ENCODE data around the gene TMCO2.
A peak's percentile ranks its signal among the peaks of the same experiment; 100 is the strongest.

The TMCO2 gene

GRCh38 chr1:40257688-40258444 lies 10.1 kb downstream of the TMCO2 start, which contains the start of gene ZMPSTE24:
ZMPSTE24 (plus strand) TSS chr1:40258236; CDS start chr1:40258272, 36 bp downstream.
- peak; percentile 90 to 99 (median 93) for DNase-seq

GRCh38 chr1:40258445-40258769 lies 10.7 kb downstream of the TMCO2 start:
- DNase-seq: no peak

- peak in 1 of 5 donors; percentile 44 for DNase-seq
These were observed 16.6 kb downstream of the TMCO2 start for GRCh38 chr1:40264354-40264781.

- DNase-seq: no peak
These were observed 17.6 kb downstream of the TMCO2 start for GRCh38 chr1:40265298-40265697.

- no peak for DNase-seq
These were observed 18.2 kb downstream of the TMCO2 start for GRCh38 chr1:40265919-40266318.

GRCh38 chr1:40266786-40267535 lies 19.2 kb downstream of the TMCO2 start:
- no peak for DNase-seq

- no peak for DNase-seq
These were observed 20.0 kb downstream of the TMCO2 start for GRCh38 chr1:40267767-40268187.

GRCh38 chr1:40268211-40268610 lies 20.5 kb downstream of the TMCO2 start:
- no peak for DNase-seq

- peak in 1 of 5 donors; percentile 22 for DNase-seq
These were observed 22.6 kb downstream of the TMCO2 start for GRCh38 chr1:40270152-40270834.

- no peak for DNase-seq
These were observed 25.0 kb downstream of the TMCO2 start for GRCh38 chr1:40272653-40273213.

GRCh38 chr1:40273547-40274166 lies 25.9 kb downstream of the TMCO2 start:
- DNase-seq: no peak

GRCh38 chr1:40274331-40274730 lies 26.6 kb downstream of the TMCO2 start:
- DNase-seq: no peak

- no peak for DNase-seq
These were observed 28.4 kb downstream of the TMCO2 start for GRCh38 chr1:40276122-40276521.

DNA sequence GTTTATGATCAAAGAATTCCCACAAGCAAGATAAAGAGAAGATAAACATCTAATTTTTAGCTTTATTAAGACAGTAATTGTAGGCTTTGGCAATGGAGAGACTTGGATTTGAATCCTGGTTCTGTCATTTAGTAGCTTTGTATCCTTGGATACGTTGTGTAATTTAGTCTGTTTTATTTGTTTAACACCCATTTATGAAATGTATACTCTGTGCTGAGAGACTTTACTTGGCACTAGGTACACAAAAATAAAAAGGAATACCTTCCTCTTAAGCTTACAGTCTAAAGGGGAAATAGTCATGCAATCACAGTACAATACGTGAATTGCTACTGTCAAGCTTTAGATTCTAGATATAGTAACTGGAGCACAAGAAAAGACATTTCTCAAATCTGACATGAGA lies 34.1 kb downstream of the TMCO2 start:
- DNase-seq: no peak

DNA sequence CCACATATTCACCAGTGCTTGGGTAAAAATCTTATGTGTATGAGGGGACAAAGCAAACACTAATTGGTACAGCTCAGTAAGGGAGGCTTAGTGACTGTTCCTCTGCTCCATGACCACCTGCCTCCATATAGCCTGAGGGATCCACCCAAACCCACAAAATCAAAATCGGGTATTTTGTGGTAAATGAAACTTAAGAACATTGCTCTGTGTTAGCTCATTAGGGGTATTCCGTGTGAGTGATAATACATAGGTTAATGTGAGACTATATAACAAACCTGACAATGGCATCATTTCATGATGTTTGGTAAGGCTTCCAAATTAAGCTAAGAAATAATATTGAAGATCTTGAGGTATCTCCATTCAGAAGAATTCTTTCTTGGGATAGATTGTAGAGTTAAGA lies 43.6 kb downstream of the TMCO2 start:
- DNase-seq: no peak

DNA sequence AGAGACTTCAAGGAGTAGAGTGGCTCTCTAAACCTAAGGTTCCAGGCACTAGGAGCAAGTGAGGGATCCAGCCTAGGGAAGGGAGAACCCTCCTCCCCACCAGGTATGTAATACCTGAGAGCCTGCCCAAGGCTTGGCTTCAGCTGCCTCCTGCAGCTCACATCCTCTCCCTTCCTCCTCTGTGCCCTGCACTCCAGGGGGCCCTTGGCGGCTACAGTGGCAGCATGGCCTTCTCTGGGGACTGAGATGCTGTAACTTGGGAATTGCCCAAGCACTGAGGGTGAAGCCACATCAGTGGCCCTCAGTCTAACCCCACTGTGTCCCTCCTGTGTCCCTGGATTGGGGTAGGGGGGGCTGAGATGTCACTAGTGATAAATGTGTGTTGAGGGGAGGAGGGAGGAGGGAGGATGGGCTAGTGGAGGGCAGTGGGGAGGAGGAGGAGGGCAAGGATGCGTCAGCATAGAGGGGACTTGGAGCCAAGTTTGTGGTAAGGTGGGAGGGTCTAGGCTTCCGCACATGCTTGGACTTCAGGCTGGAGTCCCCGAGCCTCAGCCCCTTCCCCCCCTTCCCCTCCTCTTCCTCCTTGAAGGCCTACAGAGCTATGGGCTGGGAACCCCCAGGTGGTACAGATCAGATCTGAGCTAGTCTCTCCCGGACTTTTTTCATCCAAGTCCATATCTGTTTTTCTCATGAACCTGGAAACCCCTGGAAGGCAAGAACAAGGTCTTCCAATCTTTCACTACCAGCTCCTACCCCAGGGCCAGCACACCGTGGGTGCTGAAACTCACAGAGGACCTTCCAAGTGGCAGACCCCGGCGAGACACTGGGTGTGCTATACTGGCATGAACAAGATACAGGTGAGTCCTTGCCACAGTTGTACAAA lies 51.9 kb downstream of the TMCO2 start:
- no peak for DNase-seq

DNA sequence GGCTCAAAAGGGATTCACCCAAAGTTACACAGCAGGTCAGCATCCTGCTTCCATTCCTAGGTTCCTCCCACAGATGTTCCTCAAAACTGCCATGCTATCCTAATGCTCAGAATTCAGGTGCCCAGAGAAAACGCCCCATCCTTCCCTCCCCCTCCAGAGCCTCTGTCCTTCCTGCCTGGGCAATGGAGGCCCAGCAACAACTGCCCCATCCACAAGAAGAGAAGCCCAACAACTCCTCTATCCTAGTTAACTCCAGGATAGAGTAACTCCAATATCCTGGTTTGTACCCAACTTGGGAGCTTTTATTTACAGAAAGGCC lies 52.5 kb downstream of the TMCO2 start:
- no peak for DNase-seq

- DNase-seq: no peak
These were observed 52.9 kb downstream of the TMCO2 start for GRCh38 chr1:40300651-40301050.

DNA sequence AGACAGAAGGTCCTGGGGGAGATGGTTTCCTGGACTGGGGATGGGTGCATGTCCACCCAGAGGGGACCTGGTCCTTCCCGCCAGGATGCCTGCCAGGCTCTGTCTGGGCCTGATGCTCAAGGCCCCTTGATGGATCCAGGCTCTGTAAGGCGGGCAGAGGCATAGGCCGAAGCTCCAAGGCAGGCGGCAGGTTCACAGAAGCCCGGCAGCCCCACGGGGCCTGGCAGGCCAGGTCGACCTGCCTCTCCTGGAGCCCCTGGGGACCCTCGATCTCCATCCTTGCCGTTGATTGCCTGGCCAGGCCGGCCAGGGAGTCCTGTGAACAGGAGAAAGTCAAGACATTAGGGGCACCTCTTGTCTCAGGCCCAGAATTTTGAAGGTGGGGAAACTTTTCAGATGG lies 53.3 kb downstream of the TMCO2 start:
- DNase-seq: no peak

Data from T-helper 1 cell (primary cell).